Skeletal muscle satellite cell (primary cell): ENCODE results near the gene ACP3.
"Not testable (repeated sequence)": the region's sequence is repeated elsewhere in the genome, so short reads cannot be mapped to it uniquely, and the experiment has no call there.

Source experiments
- H3K27me3 ChIP-seq: 2 replicates; pipeline ENCODE4 v1.7.0; 2013; ENCODE audit warnings: low read length; ENCODE audit not compliant: control insufficient read depth, insufficient read depth
- H3K36me3 ChIP-seq: 2 replicates; pipeline ENCODE4 v1.7.0; 2013; ENCODE audit warnings: mild to moderate bottlenecking, control low read depth, low read length; ENCODE audit not compliant: insufficient read depth
- H3K4me1 ChIP-seq: 2 replicates; pipeline ENCODE4 v1.7.0; 2013; ENCODE audit warnings: low read length; ENCODE audit not compliant: control insufficient read depth, insufficient read depth
- H3K4me2 ChIP-seq: 2 replicates; pipeline ENCODE4 v1.7.0; 2013; ENCODE audit warnings: mild to moderate bottlenecking, low read length
- H3K4me3 ChIP-seq: 2 replicates; pipeline ENCODE4 v1.7.0; 2013; ENCODE audit warnings: low read length
- H3K9ac ChIP-seq: 2 replicates; pipeline ENCODE4 v1.7.0; 2013; ENCODE audit warnings: mild to moderate bottlenecking, low read depth, low read length, moderate library complexity
- H3K9me3 ChIP-seq: replicated peaks from 2 replicates; pipeline ENCODE4 v1.7.0; 2013; ENCODE audit warnings: mild to moderate bottlenecking, control low read depth, low read length

Gene ACP3

GRCh38 chr3:132289316-132289715 lies 27.9 kb upstream of the ACP3 start:
- H3K4me2 ChIP-seq: no peak overlapping the region
- H3K9ac ChIP-seq: no peak overlapping the region
- H3K27me3 ChIP-seq: no peaks in the 10 kb centered on the region
- H3K4me3 ChIP-seq: no peak overlapping the region
- peaks cover 10% of the 10 kb centered on the region for H3K4me1 ChIP-seq
- no peaks in the 10 kb centered on the region for H3K36me3 ChIP-seq
- H3K9me3 ChIP-seq: no peaks in the 10 kb centered on the region

GRCh38 chr3:132290833-132291232 lies 26.4 kb upstream of the ACP3 start:
- Histone ChIP-seq H3K9ac (no peak overlapping the region), H3K9me3 (no peaks in the 10 kb centered on the region), H3K36me3 (no peaks in the 10 kb centered on the region), H3K4me1 (peaks cover 10% of the 10 kb centered on the region), H3K4me3 (no peak overlapping the region), H3K27me3 (no peaks in the 10 kb centered on the region), H3K4me2 (no peak overlapping the region)

GRCh38 chr3:132292042-132292441 lies 25.2 kb upstream of the ACP3 start:
- Histone ChIP-seq H3K9me3 (no peaks in the 10 kb centered on the region), H3K4me3 (no peak overlapping the region), H3K36me3 (no peaks in the 10 kb centered on the region), H3K4me1 (peaks cover 10% of the 10 kb centered on the region), H3K9ac (no peak overlapping the region), H3K4me2 (no peak overlapping the region), H3K27me3 (no peaks in the 10 kb centered on the region)

- H3K4me3 ChIP-seq: no peak overlapping the region
- H3K9ac ChIP-seq: no peak overlapping the region
- H3K27me3 ChIP-seq: no peaks in the 10 kb centered on the region
- H3K4me2 ChIP-seq: no peak overlapping the region
- no peaks in the 10 kb centered on the region for H3K9me3 ChIP-seq
- H3K4me1 ChIP-seq: peaks cover 10% of the 10 kb centered on the region
- no peaks in the 10 kb centered on the region for H3K36me3 ChIP-seq
Measured at GRCh38 chr3:132293251-132293650, 24.0 kb upstream of the ACP3 start.

- Histone ChIP-seq H3K9me3 (no peaks in the 10 kb centered on the region), H3K9ac (no peak overlapping the region)
Measured at GRCh38 chr3:132294906-132295305, 22.3 kb upstream of the ACP3 start.

GRCh38 chr3:132303336-132304201 lies 13.6 kb upstream of the ACP3 start:
- not testable (repeated sequence) for H3K4me1 ChIP-seq, H3K9ac ChIP-seq, H3K4me3 ChIP-seq, H3K9me3 ChIP-seq, H3K36me3 ChIP-seq, H3K4me2 ChIP-seq, H3K27me3 ChIP-seq

More at GRCh38 chr3:132294906-132295305, 22.3 kb upstream of the ACP3 start:
- Histone ChIP-seq H3K27me3 (no peaks in the 10 kb centered on the region), H3K36me3 (no peaks in the 10 kb centered on the region), H3K4me3 (no peak overlapping the region), H3K4me1 (peaks cover 4% of the 10 kb centered on the region), H3K4me2 (no peak overlapping the region)

GRCh38 chr3:132304351-132304750 lies 12.9 kb upstream of the ACP3 start:
- not testable (repeated sequence) for H3K9ac ChIP-seq, H3K9me3 ChIP-seq, H3K4me2 ChIP-seq, H3K27me3 ChIP-seq, H3K4me1 ChIP-seq, H3K36me3 ChIP-seq, H3K4me3 ChIP-seq

- not testable (repeated sequence) for H3K4me3 ChIP-seq, H3K27me3 ChIP-seq, H3K36me3 ChIP-seq, H3K9me3 ChIP-seq, H3K4me1 ChIP-seq, H3K4me2 ChIP-seq, H3K9ac ChIP-seq
Measured at GRCh38 chr3:132310057-132310456, 7.2 kb upstream of the ACP3 start.

- no peaks in the 10 kb centered on the region for H3K27me3 ChIP-seq
- H3K9me3 ChIP-seq: no peaks in the 10 kb centered on the region
- no peak overlapping the region for H3K4me2 ChIP-seq
- H3K9ac ChIP-seq: no peak overlapping the region
- no peak overlapping the region for H3K4me3 ChIP-seq
- no peaks in the 10 kb centered on the region for H3K36me3 ChIP-seq
- H3K4me1 ChIP-seq: no peaks in the 10 kb centered on the region
Measured at GRCh38 chr3:132311316-132311715, 5.9 kb upstream of the ACP3 start.

- Histone ChIP-seq H3K4me1 (peaks cover under 1% of the 10 kb centered on the region), H3K36me3 (no peaks in the 10 kb centered on the region), H3K4me3 (no peak overlapping the region), H3K9ac (no peak overlapping the region), H3K4me2 (no peak overlapping the region), H3K27me3 (no peaks in the 10 kb centered on the region), H3K9me3 (no peaks in the 10 kb centered on the region)
Measured at GRCh38 chr3:132311841-132312240, 5.4 kb upstream of the ACP3 start.

GRCh38 chr3:132315851-132316250 lies 1.4 kb upstream of the ACP3 start:
- H3K36me3 ChIP-seq: no peaks in the 10 kb centered on the region

GRCh38 chr3:132318451-132318850 lies 1.2 kb downstream of the ACP3 start:
- H3K9me3 ChIP-seq: no peaks in the 10 kb centered on the region
- H3K27me3 ChIP-seq: no peaks in the 10 kb centered on the region
- peaks cover 18% of the 10 kb centered on the region for H3K4me1 ChIP-seq
- no peak overlapping the region for H3K4me3 ChIP-seq
- peak overlapping the region; percentile 26 for H3K4me2 ChIP-seq
- H3K9ac ChIP-seq: no peak overlapping the region
- no peaks in the 10 kb centered on the region for H3K36me3 ChIP-seq

More at GRCh38 chr3:132315851-132316250, 1.4 kb upstream of the ACP3 start:
- Histone ChIP-seq H3K9ac (no peak overlapping the region), H3K27me3 (no peaks in the 10 kb centered on the region), H3K4me1 (peaks cover 18% of the 10 kb centered on the region), H3K4me2 (no peak overlapping the region), H3K4me3 (no peak overlapping the region), H3K9me3 (no peaks in the 10 kb centered on the region)
